HG03378 (cell line): ENCODE data around the gene CBLC.
"Not testable (repeated sequence)": the region's sequence is repeated elsewhere in the genome, so short reads cannot be mapped to it uniquely, and the experiment has no call there.

Source experiments
- ATAC-seq: cut with Tn5 transposase; IDR thresholded peaks from one replicate; pipeline ENCODE4 v1.9.1; 2021; ENCODE audit warnings: mild to moderate bottlenecking, moderate library complexity; ENCODE audit not compliant: unreplicated experiment

Gene CBLC

DNA sequence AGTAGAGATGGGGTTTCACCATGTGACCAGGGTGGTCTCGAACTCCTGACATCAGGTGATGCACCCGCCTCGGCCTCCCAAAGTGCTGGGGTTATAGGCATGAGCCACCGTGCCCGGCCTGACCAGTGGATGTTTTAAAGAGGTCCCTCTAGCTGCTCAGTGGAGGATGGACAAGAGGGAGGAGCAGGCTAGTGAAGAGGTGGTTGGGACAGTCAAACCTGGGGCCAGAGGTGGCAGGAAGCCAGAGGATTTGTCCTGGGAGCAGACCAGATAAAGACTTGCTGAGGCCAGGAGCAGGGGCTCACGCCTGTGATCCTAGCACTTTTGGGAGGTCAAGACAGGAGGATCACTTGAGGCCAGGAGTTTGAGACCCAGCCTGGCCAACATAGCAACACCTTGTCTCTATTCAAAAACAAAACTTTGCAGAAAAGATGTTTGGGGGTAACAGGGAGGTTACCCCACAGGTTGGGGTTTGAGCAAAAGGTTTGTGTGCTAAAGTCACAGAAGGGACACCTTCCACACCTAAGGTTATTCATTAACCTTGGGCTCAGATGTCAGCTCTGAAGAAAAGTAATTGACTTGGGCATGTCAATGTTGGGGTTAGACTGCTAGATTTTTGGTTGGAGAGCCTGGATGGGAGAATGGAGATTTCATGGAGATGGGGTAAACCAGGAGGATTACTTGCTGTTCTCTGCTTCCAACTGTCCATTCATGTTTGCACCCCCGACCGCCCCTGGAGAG lies 40.2 kb downstream of the CBLC start:
- no peak for ATAC-seq

GRCh38 chr19:44818466-44819031 lies 40.9 kb downstream of the CBLC start:
- ATAC-seq, result no peak

- ATAC-seq, result no peak
Observed at GRCh38 chr19:44819246-44819832, 41.6 kb downstream of the CBLC start.

GRCh38 chr19:44820648-44821609 lies 43.2 kb downstream of the CBLC start:
- ATAC-seq, result no peak

DNA sequence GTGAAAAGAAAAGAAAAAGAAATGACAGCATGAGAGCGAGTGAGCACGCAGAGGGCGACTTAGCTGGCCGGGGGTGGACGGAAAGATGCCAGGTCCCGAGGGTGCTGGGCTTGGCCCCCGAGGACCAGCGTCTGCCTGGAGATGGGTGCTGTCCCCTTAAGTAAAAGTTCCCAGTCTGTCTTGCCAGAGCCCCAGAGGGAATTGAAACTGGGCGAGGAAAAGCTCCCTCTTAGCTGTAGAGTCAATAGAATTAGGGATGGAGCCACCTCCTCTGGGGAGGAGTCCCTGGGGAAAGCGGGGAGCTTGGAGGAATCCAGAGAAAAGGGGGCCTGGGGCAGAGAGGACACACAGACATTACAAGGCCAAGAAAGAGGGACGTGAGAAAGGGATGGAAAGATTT lies 44.5 kb downstream of the CBLC start:
- no peak for ATAC-seq

DNA sequence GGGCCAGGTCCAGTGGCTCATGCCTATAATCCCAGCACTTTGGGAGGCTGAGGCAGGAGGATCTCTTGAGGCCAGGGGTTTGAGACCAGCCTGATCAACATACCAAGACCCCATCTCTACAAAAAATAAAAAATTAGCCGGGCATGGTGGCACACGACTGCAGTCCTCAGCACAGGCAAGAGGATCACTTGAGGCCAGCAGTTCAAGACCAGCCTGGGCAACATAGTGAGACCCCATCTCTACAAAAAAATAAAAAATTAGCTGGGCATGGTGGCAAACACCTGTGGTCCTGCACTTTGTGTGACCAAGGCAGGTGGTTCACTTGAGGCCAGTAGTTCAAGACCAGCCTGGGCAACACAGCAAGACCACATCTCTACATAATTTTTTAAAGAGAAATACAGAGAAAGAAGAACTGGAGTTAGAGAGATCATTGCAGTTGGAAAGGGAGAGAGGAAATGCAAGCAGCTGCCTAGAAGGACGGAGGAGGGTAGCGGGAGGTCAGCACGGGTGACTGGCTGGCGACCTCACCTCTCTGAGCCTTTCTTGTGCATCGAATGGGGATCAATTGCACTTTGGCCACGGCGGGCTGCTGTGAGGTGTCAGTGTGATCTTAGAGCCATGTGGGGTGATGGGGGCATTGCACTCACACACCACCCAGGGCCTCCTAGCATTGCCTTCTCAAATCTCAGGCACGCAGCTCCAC lies 45.1 kb downstream of the CBLC start:
- no peak for ATAC-seq

DNA sequence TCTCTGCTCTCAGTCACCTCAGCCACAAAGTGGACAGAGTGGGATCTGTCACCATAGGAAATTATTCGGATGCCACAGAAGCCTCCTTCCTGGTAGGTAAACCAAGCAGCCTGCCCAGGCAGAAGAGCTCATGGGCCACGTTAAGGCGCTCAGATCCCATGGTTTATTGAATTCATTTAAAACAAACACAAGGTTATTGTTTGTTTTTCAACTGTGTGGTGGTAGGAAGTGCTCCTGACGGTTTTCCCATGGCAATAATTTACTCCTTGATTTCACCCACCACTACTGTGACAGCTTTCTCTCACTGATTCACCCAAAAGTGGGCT lies 45.6 kb downstream of the CBLC start:
- ATAC-seq, result no peak

DNA sequence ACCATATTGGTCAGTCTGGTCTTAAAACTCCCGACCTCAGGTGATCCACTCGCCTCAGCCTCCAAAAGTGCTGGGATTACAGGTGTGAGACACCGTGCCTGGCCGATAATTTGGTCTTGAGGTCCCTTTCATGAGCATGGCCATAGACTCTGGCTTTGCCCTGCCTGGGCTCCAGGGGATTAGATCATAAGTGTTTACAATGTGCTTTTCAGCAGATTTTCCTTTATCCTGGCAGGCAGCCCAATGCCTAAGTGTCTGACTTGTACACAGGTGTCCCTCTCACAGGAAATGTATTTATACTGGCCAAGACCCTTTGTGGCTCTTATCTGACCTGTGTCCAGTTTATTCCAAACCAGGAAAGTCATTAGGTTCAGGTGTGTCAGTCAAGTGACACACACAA lies 47.1 kb downstream of the CBLC start:
- no peak for ATAC-seq

DNA sequence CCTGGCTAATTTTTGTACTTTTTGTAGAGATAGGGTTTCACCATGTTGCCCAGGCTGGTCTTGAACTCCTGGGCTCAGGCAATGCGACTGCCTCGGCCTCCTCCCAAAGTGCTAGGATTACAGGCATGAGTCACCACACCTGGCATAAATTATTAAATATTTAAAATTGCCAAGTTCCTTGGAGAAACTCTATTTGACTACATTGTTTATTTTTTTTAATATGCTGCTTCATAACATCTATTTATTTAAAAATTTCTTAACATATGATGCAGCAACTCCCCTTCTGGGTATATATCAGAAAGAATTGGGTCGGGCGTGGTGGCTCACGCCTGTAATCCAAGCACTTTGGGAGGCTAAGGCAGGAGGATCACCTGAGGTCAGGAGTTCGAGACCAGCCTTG lies 55.2 kb downstream of the CBLC start:
- ATAC-seq, result not testable (repeated sequence)

DNA sequence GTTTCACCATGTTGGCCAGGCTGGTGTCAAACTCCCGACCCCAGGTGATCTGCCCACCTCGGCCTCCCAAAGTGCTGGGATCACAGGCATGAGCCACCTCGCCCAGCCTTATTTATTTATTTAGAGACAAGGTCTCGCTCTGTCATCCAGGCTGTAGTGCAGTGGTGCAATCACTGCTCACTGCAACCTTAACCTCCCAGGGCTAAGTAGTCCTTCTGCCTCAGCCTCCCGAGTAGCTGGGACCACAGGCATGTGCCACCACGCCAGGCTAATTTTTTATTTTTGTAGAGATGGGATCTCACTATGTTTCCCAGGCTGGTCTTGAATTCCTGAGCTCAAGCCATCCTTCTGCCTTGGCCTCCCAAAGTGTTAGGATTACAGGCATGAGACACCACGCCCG lies 56.7 kb downstream of the CBLC start:
- ATAC-seq, result not testable (repeated sequence)

- no peak for ATAC-seq
Observed at GRCh38 chr19:44839276-44839675, 61.6 kb downstream of the CBLC start.

- ATAC-seq, result no peak
Observed at GRCh38 chr19:44840811-44841210, 63.1 kb downstream of the CBLC start.

DNA sequence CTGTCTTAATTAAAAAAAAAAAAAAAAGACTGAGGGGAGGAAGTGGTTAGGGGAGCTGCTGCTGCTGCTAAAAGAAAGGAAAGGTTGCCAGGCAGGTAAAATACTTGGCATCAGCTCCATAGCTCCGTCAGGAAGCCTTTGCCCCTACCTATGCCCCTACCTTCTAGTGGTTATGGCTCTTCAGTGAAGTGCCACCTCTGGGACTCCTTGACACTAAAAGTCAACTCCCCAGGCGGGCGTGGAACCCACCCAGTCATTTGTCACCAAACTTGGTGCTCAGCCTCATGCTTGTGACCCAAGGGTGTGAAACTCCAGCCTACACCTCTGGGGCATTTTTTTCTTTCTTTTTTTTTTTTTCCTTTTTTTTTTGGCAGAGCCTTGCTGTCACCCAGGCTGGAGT lies 63.5 kb downstream of the CBLC start:
- ATAC-seq, result no peak

DNA sequence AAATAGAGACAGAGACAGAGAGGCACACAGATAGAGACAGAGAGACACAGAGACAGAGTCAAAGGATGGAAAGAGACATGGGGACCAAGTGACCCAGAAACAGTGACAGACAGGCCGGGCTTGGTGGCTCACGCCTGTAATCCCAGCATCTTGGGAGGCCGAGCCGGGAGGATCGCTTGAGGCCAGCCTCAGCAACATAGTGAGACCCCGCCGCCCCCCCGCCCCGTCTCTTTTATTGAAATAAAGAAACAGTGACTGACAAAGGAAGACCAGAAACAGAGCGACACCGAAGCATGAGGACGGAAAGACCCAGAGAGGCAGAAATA lies 67.6 kb downstream of the CBLC start:
- ATAC-seq, result no peak

GRCh38 chr19:44845612-44846454 lies 68.1 kb downstream of the CBLC start, which contains the start of gene NECTIN2:
TSS of gene NECTIN2 (plus strand) at chr19:44846297. CDS start at chr19:44846526, 229 bp downstream.
- ATAC-seq, result no peak

DNA sequence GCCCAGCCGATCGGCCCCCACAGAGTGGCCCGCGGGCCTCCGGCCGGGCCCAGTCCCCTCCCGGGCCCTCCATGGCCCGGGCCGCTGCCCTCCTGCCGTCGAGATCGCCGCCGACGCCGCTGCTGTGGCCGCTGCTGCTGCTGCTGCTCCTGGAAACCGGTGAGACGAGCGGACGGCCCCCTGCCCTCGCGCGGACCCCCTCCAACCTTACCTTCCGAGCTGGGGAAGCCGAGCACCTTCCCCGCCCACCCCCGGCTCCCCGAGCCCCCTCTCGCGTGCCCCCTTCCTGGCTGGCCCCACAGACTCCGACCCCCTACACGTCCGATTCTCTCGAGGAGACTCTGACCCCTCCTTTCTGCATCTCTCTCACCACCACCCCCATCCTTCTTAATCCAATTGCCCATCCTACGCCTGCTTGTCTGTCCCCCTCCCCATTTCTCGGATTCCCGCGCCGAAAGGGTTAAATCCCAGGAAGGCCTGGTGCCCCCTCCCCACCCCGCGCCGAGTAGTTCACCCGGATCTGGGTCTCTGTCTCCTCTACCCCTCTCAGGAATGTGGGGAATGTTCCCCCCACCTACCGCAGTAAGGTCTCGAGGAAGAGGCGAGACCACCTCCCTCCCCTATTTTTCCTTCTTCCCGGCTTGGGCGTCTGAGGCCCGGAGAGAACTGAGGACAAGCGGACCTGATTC lies 68.9 kb downstream of the CBLC start:
- no peak for ATAC-seq

GRCh38 chr19:44847144-44848035 lies 69.7 kb downstream of the CBLC start:
- no peak for ATAC-seq

DNA sequence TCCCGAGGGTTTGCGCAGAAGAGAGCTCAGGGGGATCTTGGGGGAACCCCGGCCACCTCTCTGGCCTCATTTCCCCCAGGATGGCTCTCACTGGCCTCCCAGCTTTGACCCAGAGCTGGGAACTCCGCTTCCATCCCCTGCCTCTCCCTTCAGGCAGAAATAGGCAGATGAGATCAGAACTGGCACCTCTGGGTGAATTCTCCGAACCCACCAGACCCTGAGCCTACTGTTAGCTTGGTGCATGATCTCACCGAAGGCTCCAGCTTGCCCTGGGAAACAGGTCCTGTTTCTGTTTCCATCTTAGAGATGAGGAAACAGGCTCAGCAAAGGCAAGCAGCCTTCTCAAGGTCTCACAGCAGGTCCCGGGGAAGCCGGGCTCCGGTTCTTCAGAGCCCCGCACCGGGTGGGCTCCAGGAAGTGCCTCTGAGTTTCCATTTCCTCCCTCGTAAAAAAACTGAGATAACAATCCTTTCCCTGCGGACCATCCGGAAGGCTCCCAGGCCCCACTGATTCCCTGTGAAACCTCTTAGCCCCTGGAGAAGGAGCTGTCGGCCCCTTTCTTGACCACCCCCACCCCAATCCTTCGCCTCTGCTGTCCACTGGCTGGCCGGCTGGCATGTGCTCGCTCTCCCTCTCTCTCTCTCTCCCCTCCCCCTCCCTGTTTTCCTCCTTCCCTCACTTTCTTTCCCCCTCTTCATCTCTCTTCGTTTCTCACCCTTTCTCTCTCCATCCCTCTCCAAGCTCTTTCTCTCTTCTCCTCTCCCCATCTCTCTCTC lies 70.5 kb downstream of the CBLC start:
- no peak for ATAC-seq
